ENCODE measurements around the gene RSAD2.
A peak's percentile ranks its signal among the peaks of the same experiment; 100 is the strongest.
"Not testable (repeated sequence)": the region's sequence is repeated elsewhere in the genome, so short reads cannot be mapped to it uniquely, and the experiment has no call there.

The RSAD2 gene

DNA sequence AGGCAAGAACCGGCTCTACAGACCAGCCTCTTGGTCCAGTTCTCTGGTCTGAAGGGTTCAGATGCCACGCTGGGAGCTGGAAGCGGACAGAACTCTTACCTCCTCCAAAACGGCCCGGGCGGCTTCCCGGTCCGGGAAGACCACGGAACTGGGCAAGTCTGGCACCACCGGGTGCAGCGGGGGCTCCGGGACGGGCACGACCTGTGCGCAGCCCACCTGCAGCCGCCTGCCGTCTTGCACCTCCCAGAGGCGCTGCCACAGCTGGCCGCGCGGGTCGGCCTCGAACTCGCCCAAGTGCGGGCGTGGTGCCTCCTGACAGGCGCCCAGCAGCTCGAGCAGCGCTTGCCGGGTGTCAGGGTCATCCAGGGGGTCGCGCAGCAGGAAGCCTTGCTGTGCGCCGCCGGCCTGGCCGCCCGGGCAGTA lies 12.6 kb upstream of the RSAD2 start:
- DNase-seq (ENCODE audit: low spot score), result no peak

DNA sequence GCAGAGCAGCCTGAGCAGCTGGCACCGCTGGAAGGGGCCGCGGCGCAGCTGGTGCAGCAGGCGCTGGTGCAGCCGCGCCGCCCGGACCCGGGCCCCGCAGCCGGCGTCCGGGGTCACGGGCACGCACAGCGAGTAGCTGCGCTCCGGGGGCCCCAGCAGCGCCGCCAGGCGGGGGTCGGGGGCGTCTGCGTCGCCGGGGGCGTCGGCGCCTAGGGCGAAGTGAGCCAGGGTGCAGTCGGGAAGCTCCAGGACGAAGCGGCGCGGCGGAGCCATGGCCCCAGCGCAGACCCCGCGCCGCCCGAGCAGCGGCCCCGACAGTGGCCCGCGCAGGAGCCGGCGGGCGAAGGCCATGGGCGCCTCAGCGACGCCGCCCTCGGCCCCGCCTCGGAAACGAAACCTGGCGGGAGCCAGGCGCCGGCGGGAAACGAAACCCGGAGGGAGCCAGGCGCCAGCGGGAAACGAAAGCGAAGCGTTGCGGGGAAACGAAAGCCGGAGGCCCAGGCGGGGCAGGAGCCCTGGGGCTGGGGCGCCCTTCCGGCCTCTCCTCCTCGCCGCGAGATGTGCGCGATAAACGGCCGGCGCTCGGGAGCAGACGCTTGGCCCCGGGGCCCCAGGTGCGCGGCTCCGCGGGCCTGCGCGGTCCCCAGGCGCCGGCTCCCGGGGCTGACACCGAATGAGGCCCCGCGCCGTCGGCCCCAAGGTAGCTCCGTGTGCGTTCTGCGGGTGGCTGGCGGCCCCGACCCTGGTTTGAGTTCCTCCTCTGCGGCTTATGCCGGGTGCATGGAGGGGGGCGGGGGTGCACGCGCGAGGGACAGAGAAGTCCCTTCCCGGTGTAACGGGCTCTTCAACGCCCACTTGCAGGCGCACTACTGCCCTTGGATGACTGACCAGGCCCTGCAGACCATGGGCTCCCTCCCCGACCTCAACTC lies 12.0 kb upstream of the RSAD2 start, which contains the start of gene CMPK2:
CMPK2 (minus strand) TSS at position 562 of the 929 bp plus-strand sequence; CDS start at position 351, 211 bp downstream.
- no peak for DNase-seq (ENCODE audit: low spot score)

DNA sequence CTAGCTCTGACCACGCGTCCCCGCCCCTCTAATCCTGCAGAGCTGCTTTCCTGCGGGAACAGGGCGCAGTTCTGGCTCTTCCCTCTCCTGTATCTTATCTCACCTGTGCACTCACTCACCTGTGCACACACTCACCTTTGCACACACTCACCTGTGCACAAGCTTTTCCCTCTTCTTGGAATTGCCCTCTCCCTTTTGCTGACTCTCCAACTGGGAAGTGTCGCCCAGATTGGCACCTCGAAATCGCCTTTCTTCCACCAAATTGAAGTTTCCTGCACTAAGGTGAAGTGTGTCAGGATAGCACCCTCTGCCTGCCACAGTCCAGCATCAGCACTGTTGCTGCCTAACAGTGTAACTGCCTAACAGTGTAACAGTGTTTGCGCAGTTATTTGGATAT lies 11.3 kb upstream of the RSAD2 start:
- DNase-seq (ENCODE audit: low spot score), result peak; percentile 59

DNA sequence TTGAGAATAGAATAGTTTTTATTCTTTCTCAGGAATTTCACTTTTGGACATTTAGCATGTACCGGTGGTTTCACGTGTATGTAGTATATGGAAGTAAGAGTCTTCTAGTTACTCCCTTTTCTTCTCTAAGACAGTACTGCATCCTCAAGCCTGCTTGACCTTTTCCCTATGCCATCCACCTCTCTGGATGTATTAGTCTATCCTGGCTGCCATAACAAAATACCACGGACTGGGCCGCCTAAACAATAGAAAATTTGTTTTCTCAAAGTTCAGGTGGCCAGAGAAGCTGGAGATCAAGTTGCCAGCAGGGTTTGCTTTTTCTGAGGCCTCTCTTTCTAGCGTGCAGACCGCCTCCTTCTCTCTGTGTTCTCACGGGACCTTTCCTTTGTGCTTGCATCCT lies 10.6 kb upstream of the RSAD2 start:
- DNase-seq (ENCODE audit: low spot score), result no peak

DNA sequence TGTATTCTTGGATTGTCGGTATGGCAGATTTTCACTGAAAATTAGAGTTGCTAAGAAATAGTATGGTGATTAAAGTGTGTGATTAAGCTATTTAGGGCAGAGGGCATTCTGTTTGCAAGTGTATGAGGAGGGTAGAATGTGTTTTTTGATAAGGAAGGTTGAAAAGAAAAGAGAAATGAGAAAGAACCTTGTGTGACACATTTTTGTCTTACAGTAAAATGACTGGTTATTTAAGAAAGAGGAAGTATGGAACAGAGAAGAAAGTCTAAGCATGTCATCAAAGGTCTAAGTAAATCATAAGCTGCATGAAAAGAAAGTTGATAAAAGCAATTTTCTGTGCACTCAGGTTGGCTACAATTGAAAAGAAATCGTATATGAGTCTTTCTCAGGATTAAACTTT lies 5.2 kb upstream of the RSAD2 start:
- no peak for DNase-seq (ENCODE audit: low spot score)

DNA sequence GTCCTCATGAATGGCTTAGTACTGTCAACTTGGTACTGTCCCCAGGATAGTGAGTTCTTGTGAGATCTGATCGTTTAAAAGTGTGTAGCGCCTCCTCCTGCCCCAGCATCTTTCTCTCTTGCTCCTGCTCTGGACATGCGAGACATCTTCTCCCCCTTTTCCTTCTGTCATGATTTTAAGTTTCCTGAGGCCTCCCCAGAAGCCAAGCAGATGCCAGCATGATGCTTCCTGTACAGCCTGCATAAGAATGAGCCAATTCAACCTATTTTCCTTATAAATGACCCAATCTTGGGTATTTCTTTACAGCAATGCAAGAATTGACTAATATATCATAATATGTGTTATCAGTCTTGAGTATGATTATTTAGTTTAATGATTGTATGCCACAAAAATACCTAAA lies 3.5 kb upstream of the RSAD2 start:
- no peak for DNase-seq (ENCODE audit: low spot score)

DNA sequence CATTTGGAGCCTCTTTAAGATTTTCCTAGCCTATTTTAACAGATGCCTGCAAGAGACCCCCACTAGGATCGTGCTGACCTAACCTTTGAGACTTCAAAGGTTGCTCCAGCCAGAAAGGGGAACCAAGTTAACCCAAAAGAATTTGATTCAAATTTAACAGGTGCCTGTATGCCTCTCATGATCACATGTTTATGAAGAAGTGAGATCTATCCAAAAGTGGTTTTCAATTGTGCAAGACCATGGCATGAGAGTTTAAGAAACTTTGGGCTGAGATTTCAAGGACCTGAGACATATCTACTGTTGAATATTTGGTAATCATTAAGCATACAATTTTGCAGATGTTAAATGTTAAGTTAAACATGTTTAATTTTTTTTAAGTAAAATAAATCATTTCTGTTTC lies 1.3 kb upstream of the RSAD2 start:
- DNase-seq (ENCODE audit: low spot score), result no peak

DNA sequence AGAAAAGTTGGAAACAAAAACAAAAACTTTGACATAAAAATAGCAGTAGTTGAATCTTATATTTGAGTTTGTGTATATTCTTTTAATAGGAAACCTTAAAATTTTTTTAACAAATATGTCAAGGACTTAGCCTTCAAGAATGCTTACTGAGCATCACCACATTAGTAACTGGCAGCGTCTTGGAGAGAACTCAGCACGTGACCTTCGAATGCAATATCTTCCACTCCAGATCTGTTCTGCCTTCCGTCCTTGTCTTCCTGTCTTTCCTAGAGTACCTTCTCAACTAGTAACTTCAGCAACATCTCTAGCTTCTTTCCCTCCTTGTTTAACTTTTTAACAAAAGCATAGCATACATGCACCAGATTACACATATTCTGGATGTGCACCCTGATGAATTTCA lies 972 bp downstream of the RSAD2 start:
- DNase-seq (ENCODE audit: low spot score), result no peak

DNA sequence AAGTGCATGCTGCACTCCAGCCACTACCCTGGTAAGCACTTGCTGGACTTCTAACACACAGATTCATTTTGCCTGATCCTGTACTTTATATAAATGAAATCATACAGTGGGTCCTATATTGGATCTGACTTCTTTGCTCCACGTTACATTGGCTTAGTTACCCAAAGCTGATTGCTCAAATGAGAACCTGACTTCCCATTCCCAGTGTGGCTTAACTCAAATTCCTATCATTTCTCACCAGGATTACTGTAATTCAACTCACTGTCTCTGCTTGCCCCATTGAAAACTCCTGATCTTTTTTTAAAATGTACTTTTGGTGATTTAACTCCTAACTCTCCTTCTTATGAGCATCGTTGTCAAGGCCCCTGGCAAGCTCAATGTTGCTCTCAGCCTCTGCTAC lies 1.4 kb downstream of the RSAD2 start:
- no peak for DNase-seq (ENCODE audit: low spot score)

DNA sequence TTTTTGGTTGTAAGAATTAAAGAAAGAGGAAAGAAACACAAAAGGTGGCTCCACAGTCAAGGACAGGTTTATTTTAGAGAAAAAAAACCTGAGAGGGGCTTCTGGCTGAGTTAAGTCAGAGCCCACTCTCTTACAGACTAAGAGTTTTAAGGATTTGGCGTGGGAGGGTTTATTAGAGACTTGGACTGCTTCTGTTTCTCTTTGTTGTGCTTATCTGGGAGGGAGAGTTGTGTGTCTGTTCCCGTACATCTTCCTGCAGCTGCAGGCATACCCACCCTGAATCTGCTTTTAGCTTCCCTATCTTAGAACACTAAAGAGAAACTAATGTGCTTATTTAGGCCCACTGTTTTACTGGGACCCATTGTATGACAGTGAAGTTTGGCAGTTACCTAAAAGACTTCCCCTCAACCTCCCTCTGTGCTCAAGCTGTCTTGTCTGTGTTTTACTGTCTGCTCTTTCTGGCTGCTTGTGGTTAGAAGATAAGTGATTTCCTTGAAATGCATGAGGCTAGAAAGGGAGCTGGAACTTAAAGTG lies 2.7 kb downstream of the RSAD2 start:
- no peak for DNase-seq (ENCODE audit: low spot score)

DNA sequence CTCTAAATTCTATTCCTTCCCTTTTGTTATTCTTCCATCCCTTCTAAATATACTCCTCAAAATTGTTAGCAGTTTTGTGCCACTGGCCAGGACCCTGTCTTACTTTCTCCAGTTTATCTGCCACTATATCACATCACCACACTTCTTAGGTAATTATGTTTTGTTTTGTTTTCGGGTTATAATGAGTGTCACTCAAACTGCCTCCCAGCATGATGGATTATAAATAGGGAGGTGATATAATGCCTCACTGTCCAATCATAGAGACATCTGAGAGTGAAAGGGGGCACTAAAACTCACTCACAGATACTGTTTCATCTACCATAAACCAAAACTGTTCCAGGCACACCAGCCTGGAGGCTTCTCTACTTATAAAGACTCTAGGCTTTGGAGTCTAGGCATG lies 3.5 kb downstream of the RSAD2 start:
- no peak for DNase-seq (ENCODE audit: low spot score)

DNA sequence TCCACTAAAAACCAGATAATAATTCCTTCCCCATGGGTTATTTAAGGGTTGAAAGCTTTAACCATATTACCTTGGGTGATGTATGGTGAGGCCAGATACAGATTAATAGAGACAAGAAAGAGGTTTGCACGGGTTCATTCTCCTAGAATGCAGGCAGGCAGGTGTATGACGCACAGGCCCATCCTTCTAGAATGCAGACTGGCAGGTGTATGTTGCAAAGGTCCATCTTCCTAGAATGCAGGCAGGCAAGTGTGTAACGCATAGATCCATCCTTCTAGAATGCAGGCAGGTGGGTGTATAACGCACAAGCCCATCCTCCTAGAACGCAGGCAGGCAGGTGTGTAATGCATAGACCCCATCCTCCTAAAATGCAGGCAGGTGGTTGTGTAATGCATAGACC lies 3.9 kb downstream of the RSAD2 start:
- DNase-seq (ENCODE audit: low spot score), result no peak

DNA sequence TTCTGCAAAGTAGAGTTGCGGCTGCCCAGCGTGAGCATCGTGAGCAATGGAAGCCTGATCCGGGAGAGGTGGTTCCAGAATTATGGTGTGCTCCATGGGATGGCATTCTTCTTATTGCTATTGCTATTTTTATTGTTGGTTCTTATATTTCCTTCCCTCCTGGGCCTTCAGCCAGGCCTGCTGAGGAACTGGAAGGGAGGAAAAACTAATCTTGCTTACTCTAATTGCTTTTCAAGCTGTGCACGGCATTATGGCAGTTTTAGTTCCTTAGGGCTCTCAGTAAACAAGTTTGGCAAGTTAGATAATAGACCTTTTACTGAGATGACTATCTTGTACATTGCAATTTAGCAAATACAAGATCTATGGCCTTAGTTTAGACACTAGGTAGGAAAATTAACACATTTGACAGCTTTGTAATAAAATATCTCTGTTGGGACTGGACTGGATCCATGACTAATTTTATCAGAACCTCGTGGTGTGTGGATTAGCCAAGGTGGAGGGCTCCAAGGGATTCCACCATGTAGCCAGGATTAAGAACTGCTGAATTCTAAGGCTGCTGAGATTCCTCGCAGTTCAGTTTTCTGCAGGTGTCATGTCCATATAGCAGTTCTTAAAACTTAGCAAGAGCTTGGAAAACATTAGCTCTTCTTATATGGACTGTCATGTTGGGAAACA lies 6.0 kb downstream of the RSAD2 start:
- DNase-seq (ENCODE audit: low spot score), result peak; percentile 33

DNA sequence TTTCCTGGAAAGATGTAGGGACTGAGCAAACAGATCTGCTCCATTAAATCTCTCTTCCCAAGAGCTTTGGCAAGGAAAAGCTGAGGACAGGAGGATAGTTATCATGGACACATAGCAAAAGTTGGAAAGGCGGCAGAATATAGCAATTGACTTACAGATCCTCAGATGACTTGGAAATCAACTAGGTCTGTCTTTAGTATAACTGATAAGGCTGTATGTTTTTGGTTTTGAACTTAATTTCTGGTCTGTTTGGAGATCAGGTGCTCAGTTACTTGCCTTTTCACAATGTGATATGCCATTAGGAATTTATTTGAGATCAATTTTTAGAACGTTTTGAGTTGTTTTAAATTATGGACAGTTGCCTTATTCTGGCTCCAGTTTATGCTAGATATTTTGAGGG lies 8.0 kb downstream of the RSAD2 start:
- no peak for DNase-seq (ENCODE audit: low spot score)

DNA sequence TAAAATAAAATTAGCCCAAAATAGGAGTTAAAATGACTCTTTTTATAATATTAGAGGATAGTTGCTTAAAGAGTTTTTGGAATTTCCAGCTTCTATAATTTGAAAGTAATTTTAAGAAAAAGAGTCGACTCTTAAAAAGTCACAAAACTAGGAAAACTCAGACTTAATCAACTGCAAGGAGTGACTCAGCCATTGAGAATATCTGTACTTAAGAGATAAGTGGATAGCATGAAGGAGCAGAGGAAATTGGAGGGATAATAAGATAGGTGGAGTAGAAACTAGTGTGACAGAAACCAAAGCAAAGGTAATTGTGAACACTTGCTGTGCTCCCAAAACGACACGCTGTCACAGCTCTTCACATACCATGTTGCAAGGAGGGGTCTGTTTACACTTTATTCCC lies 8.4 kb downstream of the RSAD2 start:
- DNase-seq (ENCODE audit: low spot score), result no peak

DNA sequence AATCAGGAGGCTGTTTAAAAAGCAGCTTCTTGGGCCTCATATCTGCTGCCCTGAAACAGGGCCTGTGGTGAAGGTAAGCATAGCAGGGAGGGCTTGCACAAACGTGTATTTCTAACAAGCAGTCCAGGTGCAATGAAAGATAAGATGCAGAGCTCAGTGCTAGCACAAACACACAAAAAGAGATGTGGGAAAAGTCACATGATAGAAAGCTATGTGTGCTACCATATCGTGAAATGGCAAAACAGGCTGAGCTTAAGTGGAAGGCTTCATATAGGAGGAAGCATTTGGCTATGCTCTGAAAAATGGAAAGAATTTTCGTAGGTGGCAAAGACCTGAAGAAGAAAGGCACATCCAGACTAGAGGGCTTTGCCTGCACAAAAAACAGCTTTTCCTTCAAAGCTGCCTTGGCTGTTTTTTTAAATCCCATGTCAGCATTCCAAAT lies 10.2 kb downstream of the RSAD2 start:
- no peak for DNase-seq (ENCODE audit: low spot score)

DNA sequence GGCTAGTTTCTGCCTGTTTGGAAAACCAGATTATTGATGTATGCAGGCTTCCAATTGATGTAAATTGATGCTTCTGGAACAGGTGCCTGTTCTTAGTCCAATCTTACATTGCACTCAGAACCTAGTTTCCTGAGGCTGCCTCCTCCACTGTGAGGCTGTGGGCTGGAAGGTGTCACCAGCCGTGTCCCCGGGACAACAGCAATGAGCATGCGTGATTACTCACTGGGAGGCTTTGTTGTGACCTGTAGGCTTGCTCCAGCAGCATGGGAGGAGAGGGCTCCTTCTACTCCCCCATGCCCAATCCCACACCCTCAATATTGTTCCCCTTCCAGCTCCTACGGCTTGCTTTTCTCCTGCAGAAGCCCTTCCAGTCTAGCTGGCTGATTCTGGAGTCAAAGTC lies 11.1 kb downstream of the RSAD2 start:
- no peak for DNase-seq (ENCODE audit: low spot score)

DNA sequence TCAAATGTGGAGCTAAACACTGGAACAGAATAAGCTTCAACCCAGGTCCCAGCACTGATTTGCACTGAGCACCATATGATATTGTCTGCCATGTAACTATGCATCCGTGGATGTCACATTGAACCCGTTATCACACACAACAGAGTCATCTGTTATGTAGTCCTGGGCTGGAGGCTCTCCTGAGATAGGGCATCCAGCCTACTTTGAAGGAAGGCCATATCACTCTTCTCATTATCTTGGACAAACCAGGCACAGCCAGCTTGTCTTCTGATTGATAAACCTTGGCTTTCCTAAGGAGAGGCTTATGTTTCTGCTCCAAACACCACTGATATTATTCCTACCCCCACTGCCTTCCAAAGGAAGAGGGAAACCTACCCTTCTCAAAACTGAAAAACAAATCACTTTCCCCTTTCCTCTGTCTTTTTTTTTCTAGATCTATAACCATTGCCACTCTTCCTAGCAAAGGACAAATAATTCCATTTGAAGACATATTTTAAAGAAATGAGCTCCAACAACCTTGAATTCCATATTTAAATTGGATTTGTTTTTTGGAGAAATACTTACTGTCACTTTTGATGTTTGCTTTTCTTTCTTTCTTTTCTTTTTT lies 16.4 kb downstream of the RSAD2 start:
- DNase-seq (ENCODE audit: low spot score), result no peak

DNA sequence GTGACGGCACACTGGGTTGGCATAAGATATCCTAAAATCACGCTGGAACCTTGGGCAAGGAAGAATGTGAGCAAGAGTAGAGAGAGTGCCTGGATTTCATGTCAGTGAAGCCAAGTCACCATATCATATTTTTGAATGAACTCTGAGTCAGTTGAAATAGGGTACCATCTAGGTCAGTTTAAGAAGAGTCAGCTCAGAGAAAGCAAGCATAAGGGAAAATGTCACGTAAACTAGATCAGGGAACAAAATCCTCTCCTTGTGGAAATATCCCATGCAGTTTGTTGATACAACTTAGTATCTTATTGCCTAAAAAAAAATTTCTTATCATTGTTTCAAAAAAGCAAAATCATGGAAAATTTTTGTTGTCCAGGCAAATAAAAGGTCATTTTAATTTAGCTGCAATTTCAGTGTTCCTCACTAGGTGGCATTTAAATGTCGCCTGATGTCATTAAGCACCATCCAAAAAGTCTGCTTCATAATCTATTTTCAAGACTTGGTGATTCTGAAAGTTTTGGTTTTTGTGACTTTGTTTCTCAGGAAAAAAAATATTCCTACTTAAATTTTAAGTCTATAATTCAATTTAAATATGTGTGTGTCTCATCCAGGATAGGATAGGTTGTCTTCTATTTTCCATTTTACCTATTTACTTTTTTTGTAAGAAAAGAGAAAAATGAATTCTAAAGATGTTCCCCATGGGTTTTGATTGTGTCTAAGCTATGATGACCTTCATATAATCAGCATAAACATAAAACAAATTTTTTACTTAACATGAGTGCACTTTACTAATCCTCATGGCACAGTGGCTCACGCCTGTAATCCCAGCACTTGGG lies 19.6 kb downstream of the RSAD2 start:
- DNase-seq (ENCODE audit: low spot score), result peak; percentile 76

DNA sequence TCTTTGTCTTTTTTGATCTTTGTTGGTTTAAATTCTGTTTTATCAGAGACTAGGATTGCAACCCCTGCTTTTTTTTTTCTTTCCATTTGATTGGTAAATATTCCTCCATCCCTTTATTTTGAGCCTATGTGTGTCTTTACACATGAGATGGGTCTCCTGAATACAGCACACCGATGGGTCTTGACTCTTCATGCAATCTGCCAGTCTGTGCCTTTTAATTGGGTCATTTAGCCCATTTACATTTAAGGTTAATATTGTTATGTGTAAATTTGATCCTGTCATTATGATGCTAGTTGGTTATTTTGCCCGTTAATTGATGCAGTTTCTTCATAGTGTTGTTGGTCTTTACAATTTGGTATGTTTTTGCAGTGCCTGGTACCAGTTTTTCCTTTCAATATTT lies 25.0 kb downstream of the RSAD2 start:
- DNase-seq (ENCODE audit: low spot score), result not testable (repeated sequence)

DNA sequence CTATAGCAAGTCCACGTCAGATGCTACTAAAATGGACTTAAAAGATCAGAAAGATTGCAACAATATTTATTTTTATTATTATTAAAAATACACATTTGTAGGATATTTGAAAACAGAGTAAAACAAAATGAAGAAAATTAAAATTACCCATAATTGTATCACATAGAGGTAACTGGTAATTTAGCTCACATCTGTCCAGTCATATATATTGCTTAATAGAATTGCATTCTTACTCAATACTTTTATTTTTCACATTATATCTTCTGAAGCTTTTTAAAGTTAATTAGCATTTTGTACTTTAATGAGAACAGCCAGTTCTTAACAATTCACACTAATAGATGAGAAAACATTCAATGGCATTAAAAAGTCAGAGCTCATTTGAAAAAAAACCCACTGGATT lies 28.1 kb downstream of the RSAD2 start:
- DNase-seq (ENCODE audit: low spot score), result no peak

Data from cerebellar cortex (tissue), 1 donor.